SK-N-SH (cell line): ENCODE data around the gene SKIC8. TPM values are rescaled to one million over a fixed set of nuclear protein-coding genes. Genes with fewer than 3 reads are reported as not detected.

Source experiments
- CTCF ChIA-PET: fragments of 300-600, 350-600 bp; formaldehyde crosslinking; extraction: SDS; loops from one replicate; lab custom pipeline; 2021; lab: Yijun Ruan, JAX
- POLR2A ChIA-PET: fragments of 350-600 bp; sonication (Branson Sonifier 250); formaldehyde crosslinking; extraction: SDS; loops from one replicate; lab custom pipeline; 2020; ENCODE audit warnings: antibody characterized with exemption, inconsistent platforms; lab: Yijun Ruan, JAX
- DNase-seq: peaks from one replicate; pipeline ENCODE4 v3.0.0; 2012
- H2AFZ ChIP-seq: fragments of 200-600 bp; sonication (generic); 2 replicates; pipeline ENCODE4 v1.8.1; 2016; ENCODE audit warnings: antibody characterized with exemption, mild to moderate bottlenecking, low read depth
- H3F3A ChIP-seq: fragments of 200-600 bp; sonication (generic); replicated peaks from 2 replicates; pipeline ENCODE3; 2016; ENCODE audit warnings: antibody characterized with exemption, mild to moderate bottlenecking; ENCODE audit not compliant: insufficient read depth
- H3K27ac ChIP-seq, 2 experiments: fragments of 200-500 bp in 1 of 2; fragments of 200-600 bp in 1 of 2; sonication (Bioruptor generic) in 1 of 2; sonication (generic), shearing (Covaris generic) in 1 of 2; 2 replicates each; pipeline versions ENCODE4 v1.5.1 to v1.6.1; 2014 to 2016; ENCODE audit warnings: low read depth in 2 of 2, inconsistent platforms in 1 of 2, low read length in 1 of 2, mild to moderate bottlenecking in 1 of 2, mixed read lengths in 1 of 2
- H3K27me3 ChIP-seq: fragments of 200-600 bp; sonication (generic), shearing (Covaris generic); 2 replicates; pipeline ENCODE4 v1.6.1; 2016; ENCODE audit warnings: mixed run types; ENCODE audit not compliant: insufficient read depth
- H3K36me3 ChIP-seq, 2 experiments: fragments of 200-500 bp in 1 of 2; fragments of 200-600 bp in 1 of 2; sonication (Bioruptor generic) in 1 of 2; sonication (generic) in 1 of 2; replicated peaks in 1 of 2; 2 replicates each; pipeline versions ENCODE3 to v1.5.1; 2014 to 2016; ENCODE audit warnings: low read length in 1 of 2, mild to moderate bottlenecking in 1 of 2; ENCODE audit not compliant: insufficient read depth in 2 of 2, control insufficient read depth in 1 of 2
- H3K4me1 ChIP-seq, 2 experiments: fragments of 200-500 bp in 1 of 2; fragments of 200-600 bp in 1 of 2; sonication (Bioruptor generic) in 1 of 2; sonication (generic), shearing (Covaris generic) in 1 of 2; 2 replicates each; pipeline versions ENCODE4 v1.5.1 to v1.6.1; 2014 to 2016; ENCODE audit warnings: low read depth in 1 of 2, low read length in 1 of 2, mixed run types in 1 of 2; ENCODE audit not compliant: insufficient read depth in 2 of 2, control insufficient read depth in 1 of 2
- H3K4me2 ChIP-seq: fragments of 200-600 bp; sonication (generic), shearing (Covaris generic); 2 replicates; pipeline ENCODE4 v1.6.1; 2017; ENCODE audit warnings: mixed run types
- H3K4me3 ChIP-seq, 2 experiments: fragments of 200-500 bp in 1 of 2; fragments of 200-600 bp in 1 of 2; sonication (Bioruptor generic) in 1 of 2; sonication (generic), shearing (Covaris generic) in 1 of 2; 2 replicates each; pipeline versions ENCODE4 v1.5.1 to v1.8.1; 2014 to 2016; ENCODE audit warnings: low read depth in 2 of 2, inconsistent platforms in 1 of 2, low read length in 1 of 2, mild to moderate bottlenecking in 1 of 2, mixed read lengths in 1 of 2, moderate library complexity in 1 of 2
- H3K79me2 ChIP-seq: fragments of 200-600 bp; sonication (generic); 2 replicates; pipeline ENCODE4 v1.8.1; 2017; ENCODE audit warnings: mild to moderate bottlenecking; ENCODE audit not compliant: insufficient read depth
- H3K9ac ChIP-seq: fragments of 200-600 bp; sonication (generic); 2 replicates; pipeline ENCODE4 v1.6.1; 2017; ENCODE audit warnings: mixed run types
- H3K9me2 ChIP-seq: fragments of 200-600 bp; sonication (generic); 2 replicates; pipeline ENCODE4 v1.6.1; 2017; ENCODE audit warnings: mixed run types
- H3K9me3 ChIP-seq: fragments of 200-600 bp; sonication (generic); 2 replicates; pipeline ENCODE4 v1.6.1; 2017; ENCODE audit warnings: mixed run types, mild to moderate bottlenecking, moderate library complexity
- H4K20me1 ChIP-seq: fragments of 200-600 bp; sonication (generic); 2 replicates; pipeline ENCODE4 v1.6.1; 2017; ENCODE audit warnings: mild to moderate bottlenecking, mixed run types; ENCODE audit not compliant: insufficient read depth
- CHD2 ChIP-seq: fragments of 150-350 bp; IDR thresholded peaks from 2 replicates; pipeline ENCODE4 v1.6.1; 2018; ENCODE audit warnings: low read length; ENCODE audit not compliant: partially characterized antibody
- ELF1 ChIP-seq: IDR thresholded peaks from 2 replicates; pipeline ENCODE4 v1.4.0; 2012
- FOXJ3 ChIP-seq: sonication (generic); formaldehyde crosslinking; IDR thresholded peaks from 2 replicates; pipeline ENCODE4 v1.5.1; 2020; ENCODE audit warnings: mild to moderate bottlenecking, missing genetic modification reagents
- GABPA ChIP-seq: IDR thresholded peaks from 2 replicates; pipeline ENCODE4 v1.4.0; 2012; ENCODE audit warnings: low read depth, mild to moderate bottlenecking
- MEF2A ChIP-seq: IDR thresholded peaks from 2 replicates; pipeline ENCODE4 v1.4.0; 2012; ENCODE audit warnings: low read depth, borderline replicate concordance
- NFIC ChIP-seq: IDR thresholded peaks from 2 replicates; pipeline ENCODE4 v1.4.0; 2012; ENCODE audit warnings: borderline replicate concordance
- NRF1 ChIP-seq: IDR thresholded peaks from 2 replicates; pipeline ENCODE4 v1.6.1; 2012; ENCODE audit warnings: low read depth, mild to moderate bottlenecking, low read length
- RFX5 ChIP-seq: IDR thresholded peaks from 2 replicates; pipeline ENCODE4 v1.6.1; 2012; ENCODE audit warnings: mild to moderate bottlenecking, improper control_type of control experiment, low read length
- SIN3A ChIP-seq: IDR thresholded peaks from 2 replicates; pipeline ENCODE4 v1.6.1; 2012; ENCODE audit warnings: low read depth, mild to moderate bottlenecking, low read length, moderate library complexity, borderline replicate concordance
- WGBS: methylation state at CpG from one replicate; pipeline ENCODE4 v1.1.6; 2017; ENCODE audit warnings: low lambda C conversion rate; 5-methylcytosine and 5-hydroxymethylcytosine counted together
- polyA plus RNA-seq, 3 experiments: library from polyadenylated mRNA; depleted of rRNA; stranded (reverse); fragments of >200 nt; gene quantifications; 2 replicates each; pipeline ENCODE4 v1.2.3, GENCODE V29; 2012
- TF ChIP-seq, protein P1 (sequence below): IDR thresholded peaks from 2 replicates; pipeline ENCODE4; 2012
- TF ChIP-seq, protein P2 (sequence below): IDR thresholded peaks from 2 replicates; pipeline ENCODE4 v1.6.1; 2012; ENCODE audit warnings: mild to moderate bottlenecking, low read depth, low read length, moderate library complexity

SKIC8 gene
- polyA plus RNA-seq, 1 of the 3 experiments (the other 2 are of a cell fraction), result 78.8 TPM

DNA sequence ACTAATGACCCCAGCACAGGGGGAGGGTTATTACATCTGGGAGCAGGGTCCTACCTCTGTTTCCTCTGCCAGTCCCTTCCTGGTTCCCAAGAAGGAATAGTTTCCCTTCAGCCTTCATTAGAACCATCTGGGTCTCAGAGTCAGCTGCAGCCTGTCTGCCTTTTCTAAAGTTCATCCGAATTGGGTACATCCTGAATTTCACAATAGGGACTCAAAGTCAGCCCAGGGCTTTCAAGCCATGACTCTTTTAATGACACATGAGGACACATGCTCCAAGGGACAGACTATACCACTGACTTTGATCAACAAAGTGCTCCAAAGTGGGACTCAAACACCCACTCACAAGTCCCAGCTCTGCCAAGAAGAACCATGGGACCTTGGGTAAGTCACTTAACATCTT lies 28.1 kb upstream of the SKIC8 start:
- 14% methylated on average over 1 of the region's 1 CpG for WGBS
- H3K9me3 ChIP-seq, result no peaks in the 10 kb centered on the region
- no peak overlapping the region for H3K9ac ChIP-seq
- TF ChIP-seq MEF2A (no peak), SIN3A (no peak), GABPA (no peak), NFIC (no peak)
- TF ChIP-seq, protein P1, sequence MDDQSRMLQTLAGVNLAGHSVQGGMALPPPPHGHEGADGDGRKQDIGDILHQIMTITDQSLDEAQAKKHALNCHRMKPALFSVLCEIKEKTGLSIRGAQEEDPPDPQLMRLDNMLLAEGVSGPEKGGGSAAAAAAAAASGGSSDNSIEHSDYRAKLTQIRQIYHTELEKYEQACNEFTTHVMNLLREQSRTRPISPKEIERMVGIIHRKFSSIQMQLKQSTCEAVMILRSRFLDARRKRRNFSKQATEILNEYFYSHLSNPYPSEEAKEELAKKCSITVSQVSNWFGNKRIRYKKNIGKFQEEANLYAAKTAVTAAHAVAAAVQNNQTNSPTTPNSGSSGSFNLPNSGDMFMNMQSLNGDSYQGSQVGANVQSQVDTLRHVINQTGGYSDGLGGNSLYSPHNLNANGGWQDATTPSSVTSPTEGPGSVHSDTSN, result no peak
- H3K36me3 ChIP-seq, result no peaks in the 10 kb centered on the region
- H3K79me2 ChIP-seq, result no peaks in the 10 kb centered on the region
- H3K4me2 ChIP-seq, result no peak overlapping the region
- H3F3A ChIP-seq, result no peaks in the 10 kb centered on the region
- H2AFZ ChIP-seq, result no peak overlapping the region
- H3K27me3 ChIP-seq, result no peaks in the 10 kb centered on the region
- H4K20me1 ChIP-seq, result no peaks in the 10 kb centered on the region
- H3K9me2 ChIP-seq, result no peaks in the 10 kb centered on the region
- H3K4me1 ChIP-seq, result peaks cover 3 to 17% of the 10 kb centered on the region in 2 experiments; a peak in 2 of 4 replicates
- H3K27ac ChIP-seq, result no peak overlapping the region
- H3K4me3 ChIP-seq, result no peak overlapping the region
- CTCF ChIA-PET, result interaction anchor here (1.2 to 31.8 kb wide), 3 partner anchors 12 to 81 kb away, joined by 3 to 772 read pairs (median 12); no protein-coding TSS in a partner anchor
- DNase-seq, result no peak
- POLR2A ChIA-PET, result no interaction called here

DNA sequence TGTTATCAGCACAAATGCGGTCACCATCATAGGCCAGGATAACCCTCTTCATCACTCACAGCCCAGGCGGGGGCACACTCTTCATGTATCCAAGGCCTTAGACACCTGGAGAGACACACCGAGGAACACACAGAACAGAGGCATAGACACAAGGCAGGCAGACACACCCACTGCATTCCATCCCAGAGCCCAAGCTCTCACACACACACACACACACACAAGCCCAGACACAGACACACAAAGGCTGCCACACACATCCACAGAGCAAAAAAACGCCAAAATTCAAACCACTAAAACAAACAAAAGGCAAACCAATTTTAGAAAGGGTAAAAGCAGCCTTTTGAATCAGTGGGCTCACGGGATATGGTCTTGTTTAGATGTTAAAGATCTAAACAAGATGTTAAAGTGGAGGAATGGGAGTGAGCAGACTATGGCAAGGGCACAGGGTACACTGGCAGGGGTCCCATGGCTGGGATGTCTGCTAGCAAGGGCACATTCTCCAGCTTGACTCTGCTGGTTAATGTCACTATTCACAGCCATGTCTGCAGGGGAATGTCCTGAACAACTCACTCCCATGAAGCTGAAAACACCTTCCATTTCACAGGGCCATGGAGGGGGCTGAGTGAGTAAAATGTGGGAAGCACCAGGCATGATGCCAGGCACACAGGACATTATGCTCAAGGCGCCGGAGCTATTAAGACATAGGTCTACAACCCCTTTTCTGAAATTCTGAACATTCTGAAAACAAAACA lies 25.9 kb upstream of the SKIC8 start:
- H3K79me2 ChIP-seq, result no peaks in the 10 kb centered on the region
- H3K4me3 ChIP-seq, result no peak overlapping the region
- no peak for DNase-seq
- no peak overlapping the region for H3K9ac ChIP-seq
- no peak overlapping the region for H2AFZ ChIP-seq
- no peaks in the 10 kb centered on the region for H4K20me1 ChIP-seq
- no peaks in the 10 kb centered on the region for H3F3A ChIP-seq
- CTCF ChIA-PET, result interaction anchor here (1.2 to 31.8 kb wide), 5 partner anchors 8 to 83 kb away, joined by 3 to 772 read pairs (median 5); no protein-coding TSS in a partner anchor
- no peak for TF ChIP-seq ELF1
- TF ChIP-seq RFX5, result no peak
- TF ChIP-seq MEF2A, result no peak
- no peak for TF ChIP-seq FOXJ3 (CRISPR knock-in tag)
- TF ChIP-seq CHD2, result no peak
- TF ChIP-seq NRF1, result no peak
- TF ChIP-seq, protein P2, sequence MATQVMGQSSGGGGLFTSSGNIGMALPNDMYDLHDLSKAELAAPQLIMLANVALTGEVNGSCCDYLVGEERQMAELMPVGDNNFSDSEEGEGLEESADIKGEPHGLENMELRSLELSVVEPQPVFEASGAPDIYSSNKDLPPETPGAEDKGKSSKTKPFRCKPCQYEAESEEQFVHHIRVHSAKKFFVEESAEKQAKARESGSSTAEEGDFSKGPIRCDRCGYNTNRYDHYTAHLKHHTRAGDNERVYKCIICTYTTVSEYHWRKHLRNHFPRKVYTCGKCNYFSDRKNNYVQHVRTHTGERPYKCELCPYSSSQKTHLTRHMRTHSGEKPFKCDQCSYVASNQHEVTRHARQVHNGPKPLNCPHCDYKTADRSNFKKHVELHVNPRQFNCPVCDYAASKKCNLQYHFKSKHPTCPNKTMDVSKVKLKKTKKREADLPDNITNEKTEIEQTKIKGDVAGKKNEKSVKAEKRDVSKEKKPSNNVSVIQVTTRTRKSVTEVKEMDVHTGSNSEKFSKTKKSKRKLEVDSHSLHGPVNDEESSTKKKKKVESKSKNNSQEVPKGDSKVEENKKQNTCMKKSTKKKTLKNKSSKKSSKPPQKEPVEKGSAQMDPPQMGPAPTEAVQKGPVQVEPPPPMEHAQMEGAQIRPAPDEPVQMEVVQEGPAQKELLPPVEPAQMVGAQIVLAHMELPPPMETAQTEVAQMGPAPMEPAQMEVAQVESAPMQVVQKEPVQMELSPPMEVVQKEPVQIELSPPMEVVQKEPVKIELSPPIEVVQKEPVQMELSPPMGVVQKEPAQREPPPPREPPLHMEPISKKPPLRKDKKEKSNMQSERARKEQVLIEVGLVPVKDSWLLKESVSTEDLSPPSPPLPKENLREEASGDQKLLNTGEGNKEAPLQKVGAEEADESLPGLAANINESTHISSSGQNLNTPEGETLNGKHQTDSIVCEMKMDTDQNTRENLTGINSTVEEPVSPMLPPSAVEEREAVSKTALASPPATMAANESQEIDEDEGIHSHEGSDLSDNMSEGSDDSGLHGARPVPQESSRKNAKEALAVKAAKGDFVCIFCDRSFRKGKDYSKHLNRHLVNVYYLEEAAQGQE, result no peak
- TF ChIP-seq, all 33 proteins: peak for 0
- peaks cover 3 to 26% of the 10 kb centered on the region in 2 experiments; a peak in 2 of 4 replicates for H3K4me1 ChIP-seq
- POLR2A ChIA-PET, result no interaction called here
- H3K27ac ChIP-seq, result no peak overlapping the region
- WGBS, result 84% methylated on average over 7 of the region's 7 CpGs
- no peak overlapping the region for H3K4me2 ChIP-seq
- no peaks in the 10 kb centered on the region for H3K9me3 ChIP-seq
- H3K36me3 ChIP-seq, result no peaks in the 10 kb centered on the region
- no peaks in the 10 kb centered on the region for H3K9me2 ChIP-seq
- no peaks in the 10 kb centered on the region for H3K27me3 ChIP-seq
